Measurements from ENCODE around the gene DEPP1.

The DEPP1 gene

GRCh38 chr10:44965651-44966097 is 12.9 kb downstream of the DEPP1 start:
- no peak for DNase-seq

DNA sequence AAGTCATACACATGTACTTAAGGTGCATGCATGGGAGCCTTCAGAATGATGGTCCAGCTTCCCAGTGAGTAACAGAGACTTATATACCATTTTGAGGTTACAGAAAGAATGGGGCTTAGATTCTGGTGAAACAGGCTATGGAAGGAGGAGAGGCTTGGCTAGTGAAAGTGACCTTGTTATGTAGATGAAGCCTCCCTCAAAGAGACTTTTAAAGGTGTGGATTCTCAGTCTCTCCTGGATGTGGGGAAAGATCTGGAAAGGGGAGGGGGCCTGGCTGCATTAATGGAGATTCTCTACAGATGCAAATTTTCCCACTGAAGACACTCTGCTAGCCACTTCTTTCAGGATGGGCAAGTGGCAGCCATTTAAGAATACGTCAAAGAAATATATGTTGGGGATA is 13.5 kb downstream of the DEPP1 start:
- DNase-seq = no peak

- DNase-seq = no peak
Measured at GRCh38 chr10:44963772-44964633, 14.6 kb downstream of the DEPP1 start.

DNA sequence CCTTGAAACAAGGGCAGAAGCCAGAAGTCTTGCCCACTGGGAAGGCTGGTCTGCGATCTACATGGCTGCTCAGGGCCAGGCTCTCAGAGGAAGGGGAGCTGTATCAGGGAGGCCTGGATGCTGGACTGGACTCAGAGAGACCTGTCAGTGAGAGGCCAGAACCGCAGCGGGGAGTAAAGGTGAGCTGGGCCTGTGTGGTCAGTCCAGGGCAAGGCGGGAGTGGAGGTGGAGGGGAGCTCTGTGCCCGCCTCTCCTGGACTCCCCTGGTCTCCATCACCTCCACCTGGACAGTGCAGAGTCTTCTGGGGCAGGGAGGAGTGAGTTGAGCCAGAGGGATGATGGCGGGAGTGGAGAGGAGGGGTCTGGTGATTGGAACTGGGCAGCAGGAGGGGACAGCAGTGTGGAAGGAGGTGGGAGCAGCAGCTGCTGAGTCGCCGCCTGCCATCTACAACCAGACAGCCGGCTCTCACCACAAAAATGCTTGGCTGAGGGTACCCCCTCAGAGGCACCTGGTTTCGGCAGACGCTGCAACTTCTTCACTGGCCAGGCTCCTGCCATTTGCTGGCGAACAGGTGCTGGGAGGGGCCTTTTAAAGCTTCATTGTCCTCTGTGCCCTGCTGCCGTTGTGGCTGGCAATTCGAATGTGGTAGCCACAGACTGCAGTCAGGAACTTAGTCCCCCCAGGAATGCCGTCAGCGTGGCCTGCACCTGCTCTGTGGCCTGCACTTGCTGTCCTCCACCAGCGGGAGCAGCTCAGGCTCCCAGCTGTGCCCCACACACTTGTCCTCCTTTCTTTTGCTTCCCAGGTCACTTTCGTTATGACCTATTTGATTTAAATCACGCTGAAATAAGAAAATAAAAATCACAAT is 15.5 kb downstream of the DEPP1 start:
- no peak for DNase-seq

GRCh38 chr10:44961931-44962750 is 16.5 kb downstream of the DEPP1 start:
- DNase-seq = no peak

DNA sequence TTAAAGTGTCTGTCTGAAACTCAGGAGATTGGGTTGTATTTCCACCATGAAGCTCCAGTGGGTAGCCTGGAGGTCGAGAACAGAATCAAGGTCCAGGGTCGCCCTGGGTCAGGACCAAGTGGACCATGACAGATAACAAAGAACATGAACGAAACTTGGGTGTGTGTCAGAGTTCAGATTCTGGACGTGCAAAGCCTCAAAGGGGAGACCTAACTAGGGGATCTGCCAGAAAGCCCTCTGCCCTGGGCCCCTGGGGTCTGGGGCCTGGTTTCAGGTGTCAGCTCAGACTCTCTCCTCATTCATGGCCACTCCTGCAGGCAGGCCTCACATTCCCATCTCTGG is 17.4 kb downstream of the DEPP1 start:
- no peak for DNase-seq

GRCh38 chr10:44960482-44961229 is 18.0 kb downstream of the DEPP1 start:
- DNase-seq = no peak

DNA sequence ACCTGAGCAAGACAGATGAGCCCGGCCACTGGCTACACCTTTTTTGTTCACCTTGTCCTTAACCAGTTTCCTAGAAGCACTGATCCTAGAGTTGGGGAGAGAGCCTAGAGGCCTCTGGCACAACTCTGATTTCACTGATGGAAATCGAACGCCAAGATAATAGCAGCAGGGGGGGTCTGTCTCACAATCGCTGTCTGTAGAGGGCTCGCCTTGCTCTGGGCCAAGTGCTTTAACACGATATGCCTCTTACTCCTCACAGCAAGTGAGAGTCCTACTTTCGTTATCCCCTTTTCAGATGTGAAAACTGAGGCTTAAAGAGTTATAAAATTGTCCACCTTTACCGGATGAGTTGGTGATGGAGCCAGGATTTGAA is 18.5 kb downstream of the DEPP1 start:
- no peak for DNase-seq

DNA sequence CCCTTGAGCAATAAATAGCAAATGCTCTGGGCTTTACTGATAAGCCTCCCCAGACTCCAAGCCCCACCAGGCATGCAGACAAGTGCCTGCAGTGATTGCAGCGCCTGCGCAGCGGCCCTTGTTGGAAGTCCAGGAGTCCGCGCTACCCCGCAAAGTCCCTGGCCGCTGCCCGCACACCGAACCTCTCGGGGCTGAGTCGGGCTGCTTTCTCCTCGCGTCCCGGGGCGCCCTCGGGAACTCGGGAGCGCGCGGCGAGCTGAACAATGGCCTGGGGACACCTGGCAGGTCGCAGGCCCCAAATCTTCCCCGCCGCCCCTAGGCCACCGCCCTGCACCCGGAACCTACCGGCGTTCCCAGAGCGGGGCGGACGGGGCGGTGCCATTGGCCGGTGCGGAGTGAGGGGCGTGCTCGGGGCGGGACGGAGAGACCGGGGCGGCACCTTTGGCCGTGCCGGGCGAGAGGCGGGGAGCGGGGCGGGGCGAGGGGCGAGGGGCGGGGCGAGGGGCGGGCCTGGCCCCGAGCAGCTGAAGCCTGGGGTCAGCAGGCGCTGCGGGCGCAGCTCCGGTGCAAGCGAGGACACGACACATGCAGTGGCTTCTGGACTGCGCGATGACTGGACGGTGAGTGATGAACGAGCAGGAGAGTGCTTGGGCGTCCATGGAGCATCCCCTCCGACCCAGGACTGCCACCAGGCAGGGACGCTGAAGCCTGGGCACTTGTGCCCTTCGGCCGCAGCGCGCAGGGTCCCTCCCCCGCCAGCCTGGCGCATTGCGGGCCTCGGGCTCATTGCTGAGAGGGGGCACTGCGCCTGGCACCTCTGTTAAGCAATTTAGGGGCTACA is 19.1 kb downstream of the DEPP1 start, which contains the start of gene RASSF4:
Gene RASSF4 (plus strand): TSS at position 556 of the 841 bp plus-strand sequence. CDS start 10,401 bp downstream, outside the sequence.
- peak; percentile 70 for DNase-seq

DNA sequence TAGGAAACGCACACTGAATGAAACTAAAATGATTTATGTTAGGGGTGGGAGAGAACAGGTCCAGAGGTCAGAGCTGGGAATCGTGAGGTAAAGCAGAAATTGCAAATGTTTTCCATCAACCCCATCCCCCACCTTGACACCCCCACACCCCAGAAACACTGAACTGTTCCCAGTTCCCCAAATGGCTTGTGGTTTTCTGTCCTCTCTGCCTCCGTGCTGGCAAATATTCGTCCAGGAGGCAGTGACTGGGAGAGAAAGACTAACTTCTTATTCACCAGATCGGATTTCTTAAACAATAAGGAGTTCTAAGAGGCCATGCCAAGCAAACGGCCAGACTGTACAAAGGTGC is 19.7 kb downstream of the DEPP1 start:
- no peak for DNase-seq

GRCh38 chr10:44958196-44958897 is 20.3 kb downstream of the DEPP1 start:
- peak; percentile 70 for DNase-seq

- DNase-seq = no peak
Measured at GRCh38 chr10:44956717-44957706, 21.6 kb downstream of the DEPP1 start.

DNA sequence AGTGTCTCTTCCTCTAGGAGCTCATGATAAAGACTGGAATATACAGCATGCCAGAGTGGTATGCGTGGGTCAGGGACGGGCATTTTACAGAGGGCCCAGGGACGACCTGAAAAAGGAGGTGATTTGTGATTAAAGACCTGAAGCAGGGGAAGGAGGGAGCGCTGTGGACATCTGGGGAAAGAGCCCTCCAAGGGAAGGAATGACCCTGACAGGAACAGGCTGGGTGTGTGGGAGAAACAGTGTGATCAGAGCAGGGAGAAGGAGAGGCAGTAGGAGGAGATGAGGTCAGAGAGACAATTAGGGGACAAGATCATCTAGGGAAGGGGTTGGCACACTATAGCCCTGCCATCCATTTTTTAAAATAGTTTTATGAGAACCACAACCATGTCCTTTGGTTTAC is 22.4 kb downstream of the DEPP1 start:
- DNase-seq = no peak

DNA sequence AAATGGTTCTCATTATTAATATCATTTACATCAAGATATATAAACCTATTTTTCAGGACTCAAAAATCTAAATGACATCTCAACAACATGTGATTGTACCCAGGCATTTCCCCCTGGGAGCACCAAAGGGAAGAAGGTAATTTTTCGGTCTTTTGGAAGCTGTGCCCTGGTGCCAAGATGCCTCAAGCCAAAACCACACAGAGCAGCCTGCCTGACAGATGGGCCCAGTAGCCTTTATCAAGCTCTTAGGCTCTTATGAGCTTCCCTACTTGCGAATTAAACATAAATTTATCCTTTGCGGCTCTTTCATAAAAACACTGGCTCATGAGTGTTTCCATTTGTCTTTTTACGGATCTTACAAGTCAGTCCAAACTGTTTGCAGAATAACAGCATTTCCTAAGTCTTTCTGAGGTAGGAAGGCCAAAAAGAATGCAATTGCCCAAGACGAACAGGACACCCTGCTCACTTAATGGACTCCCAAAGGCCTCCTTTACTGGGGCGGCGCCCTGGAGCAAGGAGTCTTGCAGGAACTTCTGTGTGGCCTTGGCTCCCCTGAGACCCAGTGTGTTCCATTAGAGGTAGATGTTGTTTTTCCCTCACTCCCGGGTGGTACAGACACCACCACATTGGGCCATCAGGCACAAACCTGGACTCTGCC is 23.1 kb downstream of the DEPP1 start:
- no peak for DNase-seq

GRCh38 chr10:44954962-44955361 is 23.6 kb downstream of the DEPP1 start:
- DNase-seq = no peak

- no peak for DNase-seq
Measured at GRCh38 chr10:44954042-44954441, 24.6 kb downstream of the DEPP1 start.

DNA sequence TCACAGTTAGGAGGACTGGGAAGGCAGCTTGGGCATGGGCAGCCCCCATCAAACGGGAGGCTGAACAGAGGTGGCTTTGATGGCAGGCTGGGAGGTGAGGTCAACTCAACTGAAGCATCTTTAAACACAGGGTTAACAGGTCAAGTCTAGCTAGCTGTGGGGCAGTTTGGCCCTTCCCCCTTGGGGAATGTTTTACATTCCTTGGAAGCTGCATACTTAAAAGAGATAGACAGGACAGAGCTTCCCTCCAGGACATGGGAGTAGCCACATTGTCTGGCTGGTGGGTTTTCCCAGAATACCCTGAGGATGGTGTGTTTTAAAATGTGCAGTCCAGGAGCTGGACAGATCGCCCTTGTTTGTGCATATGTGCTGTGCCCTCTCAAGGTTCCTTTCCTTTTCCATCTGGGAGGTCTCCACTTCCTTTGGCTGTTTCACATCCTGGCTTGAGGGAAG is 25.8 kb downstream of the DEPP1 start:
- peak; percentile 49 for DNase-seq

DNA sequence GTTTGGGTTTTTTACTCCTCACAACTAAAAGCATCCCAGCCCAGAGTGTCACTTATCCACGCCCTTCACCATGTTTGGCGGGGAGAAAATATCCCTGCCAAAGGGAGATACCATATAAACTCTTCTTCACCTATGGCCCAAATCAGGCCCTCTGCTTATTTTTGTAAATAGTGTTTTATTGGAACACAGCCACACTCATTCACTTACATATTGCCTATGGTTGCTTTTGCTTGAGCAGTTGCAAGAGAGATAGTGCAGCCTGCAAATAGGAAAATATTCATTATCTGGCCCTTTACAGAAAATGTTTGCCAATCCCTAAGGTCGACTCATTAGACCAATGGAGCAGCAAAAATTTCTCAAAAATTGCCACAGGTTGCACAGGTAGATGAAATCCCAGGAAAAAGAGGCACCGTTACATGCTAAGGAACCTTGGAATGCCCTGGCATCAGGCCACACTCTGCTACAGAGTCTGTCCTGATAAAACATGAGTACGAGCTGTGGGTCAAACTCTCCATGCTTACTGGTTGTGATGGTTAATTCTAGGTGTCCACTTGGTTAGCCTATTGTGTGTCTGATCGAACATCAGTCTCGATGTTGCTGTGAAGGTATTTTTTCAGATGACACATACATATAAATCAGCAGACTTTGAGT is 26.9 kb downstream of the DEPP1 start:
- no peak for DNase-seq
